Measurements from ENCODE around the gene TMEM245. TPM values are rescaled to one million over a fixed set of nuclear protein-coding genes. Genes with fewer than 3 reads are reported as not detected.

TMEM245 gene
- total RNA-seq, 2 experiments from 2014 or later = 23.3 to 26.7 TPM

DNA sequence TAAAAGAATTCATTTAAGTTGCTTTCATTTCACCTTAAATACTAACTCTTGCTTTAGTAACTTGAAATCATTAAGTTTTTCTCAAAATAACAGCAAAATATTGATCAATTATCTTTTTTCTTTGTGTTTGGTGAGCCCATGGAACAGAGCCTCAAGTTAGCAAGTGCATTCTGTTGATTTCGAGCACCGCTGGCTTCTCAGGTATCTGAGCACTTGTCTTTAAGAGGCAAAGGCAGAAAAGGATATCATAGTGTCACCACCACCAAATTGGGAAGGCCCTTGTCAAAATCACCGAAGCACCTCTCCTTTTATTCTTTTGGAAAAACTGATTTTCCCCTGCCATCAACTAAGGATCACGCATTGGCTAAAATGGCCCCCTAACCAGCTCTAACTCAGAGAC, 89.3 kb downstream of the TMEM245 start:
- Mint-ChIP-seq H3K9me3 (no peaks in the 10 kb centered on the region), H3K4me1 (ENCODE audit: low read depth) (peaks cover 7% of the 10 kb centered on the region), H3K4me3 (no peak overlapping the region), H3K27me3 (no peaks in the 10 kb centered on the region), H3K36me3 (ENCODE audit: low read depth) (peaks cover 20% of the 10 kb centered on the region), H3K27ac (no peak overlapping the region)
- ChIA-PET CTCF (no interaction called here), POLR2A (no interaction called here)
- intact Hi-C loops (cut with micrococcal nuclease) = no loop called here
- ATAC-seq = no peak
- DNase-seq = no peak
- TF ChIP-seq, protein P1, sequence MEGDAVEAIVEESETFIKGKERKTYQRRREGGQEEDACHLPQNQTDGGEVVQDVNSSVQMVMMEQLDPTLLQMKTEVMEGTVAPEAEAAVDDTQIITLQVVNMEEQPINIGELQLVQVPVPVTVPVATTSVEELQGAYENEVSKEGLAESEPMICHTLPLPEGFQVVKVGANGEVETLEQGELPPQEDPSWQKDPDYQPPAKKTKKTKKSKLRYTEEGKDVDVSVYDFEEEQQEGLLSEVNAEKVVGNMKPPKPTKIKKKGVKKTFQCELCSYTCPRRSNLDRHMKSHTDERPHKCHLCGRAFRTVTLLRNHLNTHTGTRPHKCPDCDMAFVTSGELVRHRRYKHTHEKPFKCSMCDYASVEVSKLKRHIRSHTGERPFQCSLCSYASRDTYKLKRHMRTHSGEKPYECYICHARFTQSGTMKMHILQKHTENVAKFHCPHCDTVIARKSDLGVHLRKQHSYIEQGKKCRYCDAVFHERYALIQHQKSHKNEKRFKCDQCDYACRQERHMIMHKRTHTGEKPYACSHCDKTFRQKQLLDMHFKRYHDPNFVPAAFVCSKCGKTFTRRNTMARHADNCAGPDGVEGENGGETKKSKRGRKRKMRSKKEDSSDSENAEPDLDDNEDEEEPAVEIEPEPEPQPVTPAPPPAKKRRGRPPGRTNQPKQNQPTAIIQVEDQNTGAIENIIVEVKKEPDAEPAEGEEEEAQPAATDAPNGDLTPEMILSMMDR (IDR thresholded peaks at IDR 0.05) = no peak

DNA sequence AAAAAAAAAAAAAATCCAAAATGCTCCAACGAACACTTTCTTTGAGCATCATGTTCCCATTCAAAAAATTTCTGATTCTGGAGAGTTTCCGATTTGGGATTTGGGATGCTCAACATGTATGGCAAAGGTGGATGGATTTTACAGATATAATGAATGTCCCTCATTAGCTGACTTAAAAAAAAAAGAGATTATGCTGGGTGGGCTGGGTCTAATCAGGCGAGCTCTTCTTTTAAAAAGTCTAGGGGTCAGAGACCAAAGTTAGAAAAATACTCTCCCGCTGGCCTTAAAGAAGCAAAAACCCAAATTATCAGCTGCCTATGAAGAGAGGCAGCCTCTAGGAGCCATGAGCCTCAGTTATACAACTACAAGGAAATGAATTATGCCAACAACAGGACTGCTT, 91.3 kb downstream of the TMEM245 start:
- no peak overlapping the region for H3K27ac Mint-ChIP-seq
- no peak overlapping the region for H3K4me3 Mint-ChIP-seq
- POLR2A ChIA-PET = no interaction called here
- peaks cover 19% of the 10 kb centered on the region for H3K36me3 Mint-ChIP-seq (ENCODE audit: low read depth)
- CTCF ChIA-PET = interaction anchor here (1.0 kb wide), 1 partner anchor 58 kb away, joined by 3 read pairs; no protein-coding TSS in a partner anchor
- ATAC-seq (no peak), DNase-seq (no peak)
- TF ChIP-seq, protein P1 (IDR thresholded peaks at IDR 0.05) = no peak
- no peaks in the 10 kb centered on the region for H3K27me3 Mint-ChIP-seq
- H3K9me3 Mint-ChIP-seq = no peaks in the 10 kb centered on the region
- intact Hi-C loops (cut with micrococcal nuclease) = no loop called here
- H3K4me1 Mint-ChIP-seq (ENCODE audit: low read depth) = peaks cover 7% of the 10 kb centered on the region

DNA sequence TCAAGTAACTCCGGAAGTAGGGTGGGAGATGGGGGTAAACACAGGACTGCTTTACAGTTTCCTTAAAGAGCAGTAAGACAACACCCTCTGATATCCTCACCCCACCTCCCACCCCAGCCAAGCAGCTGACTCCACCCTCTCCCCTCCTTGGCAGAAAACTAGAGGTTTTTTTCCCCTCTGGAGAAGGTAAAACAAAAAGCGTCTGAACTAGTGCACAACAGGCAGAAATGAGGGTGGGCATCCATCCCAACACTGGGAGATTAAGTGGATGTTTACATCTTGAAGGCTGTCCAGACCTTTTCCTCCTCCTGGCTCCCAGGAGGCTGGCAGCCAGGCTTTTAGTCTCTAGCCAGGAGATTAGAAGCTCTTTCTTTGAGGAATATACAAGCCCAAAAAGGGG, 92.6 kb downstream of the TMEM245 start:
- Mint-ChIP-seq H3K36me3 (ENCODE audit: low read depth) (peaks cover 14% of the 10 kb centered on the region), H3K4me3 (no peak overlapping the region), H3K27ac (no peak overlapping the region), H3K9me3 (no peaks in the 10 kb centered on the region), H3K27me3 (no peaks in the 10 kb centered on the region), H3K4me1 (ENCODE audit: low read depth) (peaks cover 7% of the 10 kb centered on the region)
- no peak for DNase-seq
- POLR2A ChIA-PET = no interaction called here
- CTCF ChIA-PET = no interaction called here
- ATAC-seq = no peak
- TF ChIP-seq, protein P1 (IDR thresholded peaks at IDR 0.05) = no peak
- intact Hi-C loops (cut with micrococcal nuclease) = no loop called here

DNA sequence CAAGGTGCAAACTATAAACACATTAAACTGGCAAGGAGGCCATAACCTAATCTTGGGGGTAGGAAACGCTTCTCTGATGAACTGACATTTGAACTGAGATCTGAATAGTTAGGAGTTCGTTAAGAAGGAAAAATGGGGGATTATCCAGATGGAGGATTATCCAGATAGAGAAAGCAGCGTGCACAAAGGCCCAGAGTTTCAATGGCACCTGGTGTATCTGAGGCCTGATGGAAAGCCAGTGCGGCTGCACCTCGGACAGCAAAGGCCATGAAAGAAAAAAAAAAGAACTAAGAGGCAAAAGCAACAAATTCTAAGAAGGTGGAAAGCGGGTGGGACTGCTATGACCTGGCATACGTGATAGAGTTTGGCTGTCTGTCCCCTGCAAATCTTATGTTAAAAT, 93.4 kb downstream of the TMEM245 start:
- TF ChIP-seq, protein P1 (IDR thresholded peaks at IDR 0.05) = no peak
- H3K27me3 Mint-ChIP-seq = no peaks in the 10 kb centered on the region
- no peaks in the 10 kb centered on the region for H3K9me3 Mint-ChIP-seq
- CTCF ChIA-PET = no interaction called here
- POLR2A ChIA-PET = no interaction called here
- H3K36me3 Mint-ChIP-seq (ENCODE audit: low read depth) = peaks cover 11% of the 10 kb centered on the region
- intact Hi-C loops (cut with micrococcal nuclease) = no loop called here
- DNase-seq = no peak
- peaks cover 7% of the 10 kb centered on the region for H3K4me1 Mint-ChIP-seq (ENCODE audit: low read depth)
- no peak overlapping the region for H3K27ac Mint-ChIP-seq
- H3K4me3 Mint-ChIP-seq = no peak overlapping the region
- ATAC-seq = no peak

DNA sequence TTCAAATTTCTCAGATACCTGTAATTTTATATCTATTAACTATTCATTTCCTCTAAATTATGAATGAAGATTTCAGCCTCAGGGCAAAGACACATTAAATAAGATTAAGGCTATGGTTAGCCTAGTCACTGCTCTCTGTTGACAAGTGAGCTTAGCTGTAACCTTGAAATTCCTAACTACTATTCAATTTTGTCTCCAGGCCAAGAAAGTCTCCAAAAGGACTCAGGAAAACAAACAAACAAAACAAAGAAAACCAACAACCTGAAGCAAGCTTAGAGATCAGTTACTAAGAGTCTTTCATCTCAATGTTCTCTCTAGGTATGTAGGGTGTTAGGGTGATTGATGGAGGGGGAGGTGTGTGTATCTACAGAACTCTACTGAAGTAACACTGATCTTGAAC, 96.9 kb downstream of the TMEM245 start:
- peaks cover 7% of the 10 kb centered on the region for H3K4me1 Mint-ChIP-seq (ENCODE audit: low read depth)
- H3K36me3 Mint-ChIP-seq (ENCODE audit: low read depth) = peaks cover 18% of the 10 kb centered on the region
- CTCF ChIA-PET = interaction anchor here (1.3 kb wide), 1 partner anchor 11 kb away, joined by 3 read pairs; no protein-coding TSS in a partner anchor
- intact Hi-C loops (cut with micrococcal nuclease) = no loop called here
- ATAC-seq (no peak), DNase-seq (no peak)
- no peaks in the 10 kb centered on the region for H3K9me3 Mint-ChIP-seq
- TF ChIP-seq, protein P1 (IDR thresholded peaks at IDR 0.05) = no peak
- H3K27me3 Mint-ChIP-seq = no peaks in the 10 kb centered on the region
- H3K27ac Mint-ChIP-seq = no peak overlapping the region
- POLR2A ChIA-PET = no interaction called here
- H3K4me3 Mint-ChIP-seq = no peak overlapping the region
